Adipose tissue (tissue), 3 donors: ENCODE measurements around the gene IKBKE. TPM values are rescaled to one million over a fixed set of nuclear protein-coding genes. Genes with fewer than 3 reads are reported as not detected.
"Not testable (repeated sequence)": the region's sequence is repeated elsewhere in the genome, so short reads cannot be mapped to it uniquely, and the experiment has no call there.

ENCODE experiments used
- H3K27ac ChIP-seq: one replicate; pipeline ENCODE4 v1.5.1; 2013; ENCODE audit warnings: low read depth, low read length
- WGBS, 3 donors: extraction: QIAGEN DNeasy Blood & Tissue Kit; methylation state at CpG; one replicate each; pipeline ENCODE4 v1.1.7; 2013; 5-methylcytosine and 5-hydroxymethylcytosine counted together
- polyA plus RNA-seq, 3 donors: library from polyadenylated mRNA; stranded (reverse); fragments of 200-250 nt; gene quantifications; one replicate each; pipeline ENCODE4 v1.2.3, GENCODE V29; 2013
- donor health status: healthy with polysubstance abuse.
- donor health status: Bipolar disorder and iron deficiency.
- donor health status: healthy.

Gene IKBKE
- polyA plus RNA-seq, 3 donors = 2.0 to 2.8 (median 2.5) TPM

DNA sequence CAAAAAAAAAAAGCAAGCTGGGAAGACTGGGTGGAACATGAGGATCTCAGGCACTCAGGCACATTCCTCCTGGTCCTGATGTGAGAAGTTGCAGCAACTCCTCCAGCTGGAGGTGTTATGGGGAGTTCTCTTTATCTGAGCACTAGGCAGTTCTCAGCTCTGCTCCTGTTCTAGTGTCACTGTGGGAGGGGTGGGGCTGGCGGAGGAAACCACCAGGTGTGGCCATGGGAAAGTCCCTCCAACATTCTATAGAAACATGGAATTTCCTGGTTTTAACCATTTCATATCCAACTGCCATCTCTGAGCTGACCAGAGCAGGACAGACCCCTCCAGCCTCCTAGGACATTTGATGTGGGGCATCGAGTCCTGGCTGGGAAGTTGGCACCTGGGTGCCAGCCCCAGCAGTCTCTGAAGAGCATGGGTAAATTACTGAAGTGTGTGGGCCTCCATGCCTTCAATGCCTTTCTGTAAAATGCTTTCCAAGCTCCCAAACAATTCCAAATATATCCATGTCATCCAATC, 804 bp upstream of the IKBKE start:
- H3K27ac ChIP-seq = no peak overlapping the region
- WGBS, 3 donors = 21 to 73% (median 68%) methylated on average over 2 of the region's 2 CpGs

DNA sequence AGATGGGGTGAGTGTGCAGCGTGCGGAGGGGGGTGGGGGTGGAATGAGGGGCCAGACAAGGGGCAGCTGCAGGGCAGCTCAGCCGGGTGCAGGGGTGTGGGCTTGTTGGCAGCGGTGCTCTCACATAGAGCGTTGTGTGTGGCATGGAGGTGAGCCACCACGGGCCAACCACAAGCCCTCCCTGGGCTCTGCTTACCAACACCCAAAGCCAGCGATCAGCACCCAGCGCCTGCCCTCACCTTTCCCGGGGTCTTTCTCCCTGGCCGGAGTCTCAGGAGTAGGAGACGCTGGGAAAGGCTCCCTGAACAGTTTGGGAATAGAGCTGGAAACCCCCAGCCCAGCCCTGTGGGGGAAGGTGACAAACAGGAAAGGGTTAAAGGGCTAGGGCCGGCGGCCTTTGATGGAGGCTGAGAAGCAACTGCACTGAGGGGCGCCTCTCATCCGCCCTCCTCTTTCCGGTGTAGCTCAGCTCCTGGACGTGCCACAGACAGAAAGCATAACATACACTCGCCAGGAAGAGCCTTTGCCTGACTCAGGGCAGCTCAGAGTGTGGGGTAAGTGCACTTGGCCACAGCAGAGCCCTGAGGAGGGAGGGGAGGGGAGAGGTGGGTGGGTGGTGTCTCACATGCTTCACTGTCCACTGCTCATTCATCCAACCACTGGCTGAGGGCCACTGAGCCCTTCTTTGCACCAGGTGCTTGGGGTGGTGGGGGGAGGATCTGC, 577 bp downstream of the IKBKE start:
- no peak overlapping the region for H3K27ac ChIP-seq
- WGBS, 3 donors = 1 to 3% (median 2%) methylated on average over 18 of the region's 18 CpGs

DNA sequence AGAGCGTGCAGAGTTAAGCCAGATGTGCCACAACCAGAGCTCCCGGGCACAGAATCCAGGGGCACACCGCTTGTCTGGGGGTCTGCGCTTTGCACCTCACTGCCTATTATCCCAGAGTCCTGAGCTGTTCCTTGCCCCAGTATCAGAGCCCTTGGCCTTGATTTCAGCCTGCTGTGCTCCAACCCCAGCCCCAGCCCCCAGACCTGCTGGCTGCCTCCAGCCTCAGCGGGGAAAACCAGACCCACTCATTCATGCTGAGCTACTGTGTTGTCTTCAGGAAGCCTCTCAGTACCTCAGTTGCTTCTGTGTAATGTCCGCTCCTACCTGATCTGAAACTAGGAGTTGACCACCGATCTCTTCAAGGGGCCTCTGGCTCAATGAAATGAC, 1.1 kb downstream of the IKBKE start:
- 67 to 78% (median 71%) methylated on average over 7 of the region's 7 CpGs for WGBS, 3 donors
- H3K27ac ChIP-seq = no peak overlapping the region

DNA sequence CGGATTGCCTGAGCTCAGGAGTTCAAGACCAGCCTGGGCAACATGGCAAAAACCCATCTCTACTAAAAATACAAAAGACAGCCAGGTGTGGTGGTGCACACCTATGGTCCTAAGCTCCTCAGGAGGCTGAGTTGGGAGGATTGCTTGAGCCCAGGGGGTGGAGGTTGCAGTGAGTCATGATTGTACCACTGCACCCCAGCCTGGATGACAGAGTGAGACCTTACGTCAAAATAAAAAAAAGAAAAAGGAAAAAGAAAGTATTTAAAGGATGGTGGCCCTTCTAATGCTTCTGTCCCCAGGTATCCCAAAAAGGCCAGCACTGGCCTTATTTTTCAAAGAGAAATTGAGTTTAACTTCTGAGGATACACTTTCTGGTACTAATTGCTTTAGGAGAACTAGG, 1.7 kb downstream of the IKBKE start:
- 75 to 95% (median 76%) methylated on average over 2 of the region's 2 CpGs for WGBS, 3 donors

DNA sequence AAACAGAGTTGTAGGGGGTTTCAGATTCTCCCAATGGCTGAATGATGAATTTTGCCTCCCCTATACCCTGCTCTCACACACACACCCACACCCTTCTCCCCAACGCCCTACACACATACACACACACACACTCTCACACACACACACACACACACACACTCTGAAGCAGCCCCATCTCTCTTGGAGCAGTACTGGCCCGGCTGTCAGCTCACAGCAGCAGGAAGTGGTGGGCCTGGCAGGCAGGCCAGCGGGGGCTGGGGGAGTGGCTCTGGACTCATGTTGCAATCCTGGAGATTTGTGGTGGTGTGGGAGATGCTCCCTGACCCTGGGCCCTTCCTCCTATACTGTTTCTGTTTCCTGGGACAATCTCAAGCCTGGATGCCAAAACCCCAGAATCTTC, 2.2 kb downstream of the IKBKE start:
- WGBS, 3 donors = 12 to 57% (median 21%) methylated on average over 3 of the region's 3 CpGs
- no peak overlapping the region for H3K27ac ChIP-seq

More for the DNA sequence above, 1.7 kb downstream of the IKBKE start:
- no peak overlapping the region for H3K27ac ChIP-seq

DNA sequence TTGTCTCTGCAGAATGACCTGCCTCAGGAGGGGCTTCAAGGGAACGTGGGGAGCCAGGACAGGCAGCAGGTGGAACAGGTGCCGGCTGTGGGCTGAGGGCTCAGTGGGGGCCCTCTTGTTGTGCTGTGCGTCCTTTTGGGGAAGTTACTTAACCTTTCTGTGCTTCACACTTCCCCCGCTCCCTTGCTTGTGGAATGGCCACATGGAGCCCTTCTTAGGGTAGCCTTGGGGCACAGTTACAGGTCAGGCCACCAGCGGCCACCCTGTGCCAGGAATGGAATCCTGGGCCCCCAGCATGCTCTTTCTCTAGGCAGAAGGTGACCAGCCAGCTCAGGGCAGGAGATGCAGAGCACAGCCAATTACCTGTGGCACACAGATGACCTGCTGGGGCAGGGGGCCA, 2.6 kb downstream of the IKBKE start:
- H3K27ac ChIP-seq = no peak overlapping the region
- 37 to 60% (median 43%) methylated on average over 5 of the region's 5 CpGs for WGBS, 3 donors

DNA sequence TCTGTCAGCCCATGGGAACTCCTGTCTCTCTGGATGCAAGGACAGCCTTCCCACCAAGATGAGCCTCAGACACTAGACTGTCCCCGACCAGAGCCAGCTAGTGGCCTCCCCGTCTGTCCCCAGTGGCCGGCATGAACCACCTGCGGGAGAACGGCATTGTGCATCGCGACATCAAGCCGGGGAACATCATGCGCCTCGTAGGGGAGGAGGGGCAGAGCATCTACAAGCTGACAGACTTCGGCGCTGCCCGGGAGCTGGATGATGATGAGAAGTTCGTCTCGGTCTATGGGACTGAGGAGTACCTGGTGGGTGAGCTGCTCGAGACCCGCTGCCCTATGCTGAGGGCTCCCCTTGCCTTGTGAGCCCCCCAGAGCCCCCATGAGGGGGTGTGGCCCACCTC, 5.8 kb downstream of the IKBKE start:
- H3K27ac ChIP-seq = no peak overlapping the region
- 91 to 94% (median 92%) methylated on average over 17 of the region's 17 CpGs for WGBS, 3 donors

DNA sequence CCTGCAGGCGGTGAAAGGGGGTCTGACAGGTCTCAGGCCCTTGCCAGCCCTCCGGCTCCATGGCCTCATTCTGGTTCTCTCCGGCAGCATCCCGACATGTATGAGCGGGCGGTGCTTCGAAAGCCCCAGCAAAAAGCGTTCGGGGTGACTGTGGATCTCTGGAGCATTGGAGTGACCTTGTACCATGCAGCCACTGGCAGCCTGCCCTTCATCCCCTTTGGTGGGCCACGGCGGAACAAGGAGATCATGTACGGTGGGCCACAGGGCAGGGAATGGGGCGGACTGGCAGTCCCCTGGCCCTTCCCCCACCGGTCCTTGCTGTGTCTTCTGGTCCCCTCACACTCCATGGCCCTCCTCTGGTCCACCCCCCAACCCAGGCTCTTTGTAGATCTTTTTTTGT, 6.3 kb downstream of the IKBKE start:
- no peak overlapping the region for H3K27ac ChIP-seq
- 95 to 96% (median 96%) methylated on average over 14 of the region's 14 CpGs for WGBS, 3 donors

DNA sequence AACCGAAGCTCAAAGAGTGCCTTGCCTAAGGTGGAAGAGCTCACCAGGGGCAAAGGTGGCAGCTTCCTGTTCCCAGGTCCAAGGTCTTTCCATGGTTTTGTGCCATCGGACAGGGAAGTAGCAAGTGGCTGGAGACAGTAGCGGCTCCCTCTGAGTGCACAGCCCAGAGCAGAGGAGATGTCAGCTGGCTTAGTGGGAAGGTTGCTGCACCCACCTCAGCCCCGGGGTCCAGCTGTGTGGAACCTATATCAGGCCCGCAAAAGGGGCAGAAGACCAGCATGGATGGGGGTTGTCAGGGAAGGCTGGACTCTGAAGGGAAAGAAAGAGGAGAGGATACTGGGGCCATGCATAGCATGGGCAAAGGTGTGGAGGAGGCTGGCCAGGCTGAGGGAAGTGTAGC, 6.8 kb downstream of the IKBKE start:
- H3K27ac ChIP-seq = no peak overlapping the region
- WGBS, 3 donors = 90 to 94% (median 90%) methylated on average over 5 of the region's 5 CpGs

DNA sequence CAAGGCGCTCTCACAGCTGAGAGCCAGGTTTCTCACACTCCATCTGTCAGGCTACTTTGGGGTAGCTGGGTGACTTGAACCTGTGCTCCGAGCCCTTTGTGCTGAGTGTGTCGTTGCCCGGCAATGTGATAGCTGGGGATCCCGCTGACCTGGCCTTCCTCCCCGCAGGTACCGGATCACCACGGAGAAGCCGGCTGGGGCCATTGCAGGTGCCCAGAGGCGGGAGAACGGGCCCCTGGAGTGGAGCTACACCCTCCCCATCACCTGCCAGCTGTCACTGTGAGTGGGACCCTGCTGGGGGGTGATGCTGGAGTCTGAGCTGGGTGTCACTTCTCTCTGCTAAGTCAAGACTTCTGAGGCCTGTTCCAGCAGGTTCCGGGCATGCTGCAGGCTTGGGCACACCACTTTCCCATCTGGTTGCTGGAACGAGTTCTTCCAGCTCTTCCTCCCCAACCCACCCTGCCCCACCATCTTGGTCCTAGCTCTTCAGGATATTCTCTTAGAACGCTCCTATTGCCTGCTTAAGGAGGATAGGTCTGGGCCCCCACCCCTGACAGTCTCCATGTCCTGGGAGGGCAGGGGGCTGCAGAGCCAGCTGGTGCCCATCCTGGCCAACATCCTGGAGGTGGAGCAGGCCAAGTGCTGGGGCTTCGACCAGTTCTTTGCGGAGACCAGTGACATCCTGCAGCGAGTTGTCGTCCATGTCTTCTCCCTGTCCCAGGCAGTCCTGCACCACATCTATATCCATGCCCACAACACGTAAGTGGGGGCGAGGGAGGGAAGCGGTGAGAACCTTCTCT, 7.5 kb downstream of the IKBKE start:
- 89 to 94% (median 92%) methylated on average over 21 of the region's 21 CpGs for WGBS, 3 donors
- no peak overlapping the region for H3K27ac ChIP-seq

DNA sequence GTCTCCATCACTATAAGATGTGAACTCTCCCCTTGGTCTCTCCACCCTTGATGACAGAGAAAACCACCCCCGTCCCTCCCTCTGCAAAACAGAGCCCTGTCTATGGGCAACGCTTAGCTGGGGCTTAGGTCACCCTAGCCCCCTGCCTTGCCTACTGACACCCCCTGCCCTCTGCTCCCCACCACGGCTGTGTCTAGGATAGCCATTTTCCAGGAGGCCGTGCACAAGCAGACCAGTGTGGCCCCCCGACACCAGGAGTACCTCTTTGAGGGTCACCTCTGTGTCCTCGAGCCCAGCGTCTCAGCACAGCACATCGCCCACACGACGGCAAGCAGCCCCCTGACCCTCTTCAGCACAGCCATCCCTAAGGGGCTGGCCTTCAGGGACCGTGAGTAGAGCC, 8.5 kb downstream of the IKBKE start:
- 83 to 92% (median 88%) methylated on average over 11 of the region's 11 CpGs for WGBS, 3 donors
- H3K27ac ChIP-seq = no peak overlapping the region

DNA sequence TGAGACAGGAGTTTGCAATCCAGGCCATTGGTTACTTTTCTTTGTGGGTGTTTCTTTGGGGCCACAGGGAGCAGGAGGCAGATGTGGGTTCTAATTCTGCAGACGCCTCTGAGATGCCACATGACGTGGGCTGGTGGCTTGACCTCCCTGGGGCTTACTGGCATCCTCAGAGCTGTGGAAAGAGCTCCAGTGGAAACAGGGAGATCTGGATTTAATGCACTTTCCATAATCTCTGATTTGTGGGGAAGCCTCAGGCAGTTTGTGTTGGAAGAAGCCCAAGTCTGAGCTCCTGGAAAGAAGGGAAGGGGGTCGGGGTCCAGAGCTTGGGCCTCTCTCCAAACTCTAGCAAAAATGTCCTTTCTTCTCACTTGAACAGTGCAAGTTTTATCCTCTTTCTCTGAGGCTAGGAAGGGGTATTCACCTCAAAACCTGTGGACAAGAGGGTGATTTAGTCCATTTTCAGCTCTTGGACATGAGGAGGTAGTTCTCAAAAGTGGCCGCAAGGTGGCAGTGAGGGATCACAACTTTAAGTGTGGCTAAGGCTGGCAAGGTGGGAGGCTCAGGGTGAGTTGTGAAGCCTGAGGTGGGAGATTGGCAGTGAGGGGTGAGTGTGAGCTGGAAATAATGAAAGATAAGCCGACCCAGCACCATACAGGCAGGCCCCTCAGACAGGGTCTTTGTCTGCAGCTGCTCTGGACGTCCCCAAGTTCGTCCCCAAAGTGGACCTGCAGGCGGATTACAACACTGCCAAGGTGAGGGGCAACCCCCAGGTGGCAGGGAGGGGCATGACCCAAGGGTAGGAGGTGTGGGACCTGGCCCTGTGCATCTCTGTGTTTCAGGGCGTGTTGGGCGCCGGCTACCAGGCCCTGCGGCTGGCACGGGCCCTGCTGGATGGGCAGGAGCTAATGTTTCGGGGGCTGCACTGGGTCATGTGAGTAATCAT, 9.2 kb downstream of the IKBKE start:
- WGBS, 3 donors = 71 to 81% (median 80%) methylated on average over 9 to 14 of the region's 14 CpGs
- no peak overlapping the region for H3K27ac ChIP-seq

DNA sequence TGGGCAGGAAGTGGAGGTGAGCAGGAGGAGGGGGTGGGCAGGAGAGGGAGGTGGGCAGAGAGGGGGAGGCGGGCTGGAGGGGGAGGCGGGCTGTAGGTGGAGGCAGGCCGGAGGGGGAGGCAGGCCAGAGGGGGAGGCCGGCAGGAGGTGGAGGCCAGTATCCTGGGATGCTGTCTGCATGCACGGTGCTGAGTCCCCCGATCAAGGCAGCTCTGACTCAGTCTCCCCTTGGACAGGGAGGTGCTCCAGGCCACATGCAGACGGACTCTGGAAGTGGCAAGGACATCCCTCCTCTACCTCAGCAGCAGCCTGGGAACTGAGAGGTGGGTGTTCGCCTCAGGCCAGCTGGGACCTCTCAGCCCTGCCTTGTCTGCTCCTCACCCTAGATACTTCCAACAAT, 9.9 kb downstream of the IKBKE start:
- 90 to 95% (median 94%) methylated on average over 4 to 8 of the region's 8 CpGs for WGBS, 3 donors
- H3K27ac ChIP-seq = no peak overlapping the region

DNA sequence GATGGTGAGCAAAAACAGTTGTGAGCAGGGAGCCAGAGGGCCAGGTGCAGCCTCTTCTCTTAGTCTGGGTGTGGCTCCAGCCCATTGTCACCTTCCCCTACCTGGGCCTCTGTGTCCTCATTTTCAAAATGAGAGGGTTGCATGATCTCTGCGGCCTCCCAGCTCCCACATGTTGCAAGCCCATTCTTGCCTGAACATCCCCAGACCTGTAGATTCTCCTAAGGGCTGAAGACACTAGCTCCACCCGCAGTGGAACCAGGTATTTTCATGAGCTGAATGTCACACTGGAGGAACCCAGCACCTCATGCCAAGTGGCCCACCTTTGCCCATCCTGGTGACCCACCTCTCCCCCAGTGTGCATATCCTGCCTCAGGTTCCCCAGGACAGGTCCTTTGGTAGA, 12.3 kb downstream of the IKBKE start:
- WGBS, 3 donors = 93 to 97% (median 93%) methylated on average over 2 of the region's 2 CpGs

DNA sequence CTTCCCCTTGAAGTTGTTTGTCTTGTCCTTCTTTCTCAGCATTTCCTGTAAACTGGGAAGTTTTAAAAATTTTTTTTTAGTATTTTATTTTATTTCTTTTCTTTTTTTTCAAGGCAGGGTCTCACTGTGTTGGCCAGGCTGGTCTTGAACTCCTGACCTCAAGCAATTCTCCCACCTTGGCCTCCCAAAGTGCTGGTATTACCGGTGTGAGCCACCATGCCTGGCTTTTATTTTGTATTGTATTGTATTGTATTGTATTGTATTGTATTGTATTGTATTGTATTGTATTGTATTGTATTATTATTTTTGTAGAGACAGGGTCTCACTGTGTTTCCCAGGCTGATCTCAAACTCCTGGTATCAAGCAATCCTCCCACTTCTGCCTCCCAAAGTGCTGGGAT, 13.6 kb downstream of the IKBKE start:
- 88 to 94% (median 92%) methylated on average over 1 of the region's 1 CpG for WGBS, 3 donors
- not testable (repeated sequence) for H3K27ac ChIP-seq

More for the DNA sequence above, 12.3 kb downstream of the IKBKE start:
- H3K27ac ChIP-seq = no peak overlapping the region

DNA sequence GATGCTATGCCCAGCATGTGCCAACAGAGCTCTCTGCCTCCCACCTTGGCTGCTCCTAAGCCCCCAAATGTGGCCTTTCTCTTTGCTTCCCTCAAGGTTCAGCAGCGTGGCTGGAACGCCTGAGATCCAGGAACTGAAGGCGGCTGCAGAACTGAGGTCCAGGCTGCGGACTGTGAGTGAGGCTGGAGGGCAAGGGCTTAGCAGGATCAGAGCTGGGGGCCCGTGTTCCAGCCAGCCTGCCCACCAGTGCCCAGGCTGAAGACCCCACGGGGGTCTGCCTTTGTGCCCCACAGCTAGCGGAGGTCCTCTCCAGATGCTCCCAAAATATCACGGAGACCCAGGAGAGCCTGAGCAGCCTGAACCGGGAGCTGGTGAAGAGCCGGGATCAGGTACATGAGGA, 14.6 kb downstream of the IKBKE start:
- 90 to 97% (median 92%) methylated on average over 10 of the region's 10 CpGs for WGBS, 3 donors
- no peak overlapping the region for H3K27ac ChIP-seq

DNA sequence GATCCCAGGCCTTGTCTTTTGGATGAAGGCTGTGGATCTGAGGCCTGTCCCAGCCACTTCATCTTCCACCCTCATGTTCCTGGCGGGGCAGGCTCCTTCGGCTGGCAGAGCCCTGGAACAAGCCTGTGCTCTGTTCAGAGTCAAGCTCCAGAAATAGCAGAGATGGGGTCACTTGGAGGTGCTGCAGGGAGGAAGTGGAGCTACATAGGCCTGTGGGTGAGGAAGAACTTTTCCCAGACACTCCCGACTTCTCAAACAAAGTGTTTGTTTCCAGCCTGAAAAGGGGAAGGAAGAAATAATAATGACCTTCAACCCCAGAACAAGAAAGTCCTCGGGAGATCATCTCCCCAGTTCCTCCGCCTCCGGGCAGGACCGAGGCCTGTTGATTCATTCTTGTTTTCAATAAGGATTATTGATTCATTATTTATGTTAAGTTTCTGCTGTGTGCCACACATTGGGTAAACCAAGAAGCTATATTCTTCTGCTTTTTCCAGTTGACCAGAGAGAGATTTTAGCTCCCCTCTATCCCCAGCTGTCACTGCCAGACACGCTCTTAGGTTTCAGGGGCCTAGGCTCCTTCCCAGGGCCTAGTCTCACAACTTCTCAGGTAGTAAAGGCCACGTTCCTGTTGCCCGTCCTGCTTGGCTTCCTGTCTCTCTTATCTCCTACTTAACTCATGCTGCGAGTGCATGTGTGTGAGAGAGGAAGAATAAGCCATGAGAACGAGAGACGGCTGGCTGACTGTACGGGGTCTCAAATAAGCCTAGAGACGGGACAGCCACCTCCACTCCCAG, 16.9 kb downstream of the IKBKE start:
- WGBS, 3 donors = 69 to 72% (median 71%) methylated on average over 15 of the region's 15 CpGs
- no peak overlapping the region for H3K27ac ChIP-seq

DNA sequence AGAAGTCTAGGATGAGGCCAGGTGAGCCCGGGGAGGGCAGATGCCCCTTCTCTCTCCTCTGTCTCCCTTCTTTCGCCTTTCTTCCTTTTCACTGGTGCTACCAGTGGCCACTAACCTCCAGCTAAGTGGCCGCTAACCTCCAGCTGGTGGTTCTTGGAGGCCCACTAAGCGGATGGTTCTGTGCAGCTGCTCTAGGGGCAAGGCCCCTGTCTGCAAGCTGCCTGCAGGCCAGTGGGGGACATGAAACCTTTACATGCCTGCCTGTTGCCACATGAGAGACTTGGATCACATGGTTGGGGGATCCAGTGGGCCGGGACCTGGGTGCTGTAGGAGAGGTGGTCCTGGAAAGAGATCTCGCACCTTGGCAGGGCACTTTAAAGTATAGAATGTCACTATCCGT, 17.7 kb downstream of the IKBKE start:
- H3K27ac ChIP-seq = no peak overlapping the region
- 86 to 93% (median 88%) methylated on average over 7 of the region's 7 CpGs for WGBS, 3 donors
